ENCODE data around the gene DPEP1. TPM values are rescaled to one million over a fixed set of nuclear protein-coding genes. Genes with fewer than 3 reads are reported as not detected.
A peak's percentile ranks its signal among the peaks of the same experiment; 100 is the strongest.

DPEP1 gene
- total RNA-seq, 2 experiments from 2014 or later: not detected

GRCh38 chr16:89571636-89572035 lies 41.8 kb upstream of the DPEP1 start:
- no peaks in the 10 kb centered on the region for H3K36me3 ChIP-seq (ENCODE audit: insufficient read depth, low read length)
- H3K27ac ChIP-seq (ENCODE audit: low read depth in 1 of 2, low read length in 2 of 2): no peak overlapping the region
- peaks cover 11 to 14% of the 10 kb centered on the region in 2 experiments for H3K27me3 ChIP-seq (ENCODE audit: control insufficient read depth in 1 of 2, insufficient read depth in 2 of 2, low read length in 2 of 2)
- Mint-ChIP-seq H3K27me3 (peaks cover 17% of the 10 kb centered on the region), H3K36me3 (ENCODE audit: low read depth) (no peaks in the 10 kb centered on the region), H3K9me3 (no peaks in the 10 kb centered on the region), H3K4me1 (ENCODE audit: low read depth) (peaks cover 22% of the 10 kb centered on the region), H3K27ac (no peak overlapping the region), H3K4me3 (no peak overlapping the region)
- POLR2A ChIA-PET: interaction anchor here (0.8 kb wide), 1 partner anchor 10 kb away, joined by 4 read pairs; no protein-coding TSS in a partner anchor
- H3K4me1 ChIP-seq (ENCODE audit: insufficient read depth, low read length): peaks cover 34% of the 10 kb centered on the region
- peaks cover 0 to 7% of the 10 kb centered on the region in 2 experiments for H3K9me3 ChIP-seq (ENCODE audit: control insufficient read depth in 1 of 2, insufficient read depth in 1 of 2, low read length in 2 of 2)
- intact Hi-C loops (cut with DNase I, micrococcal nuclease): loop anchor here in 1 of 2 experiments (10.0 kb wide), 1 partner anchor 293 kb away; no protein-coding TSS in a partner anchor
- TF ChIP-seq CTCF (IDR thresholded peaks at IDR 0.05): no peak
- no peak overlapping the region for H3K4me3 ChIP-seq (ENCODE audit: low read length)
- ATAC-seq (ENCODE audit: poor library complexity) (no peak), DNase-seq (no peak)
- CTCF ChIA-PET: no interaction called here

- no peak overlapping the region for H3K27ac ChIP-seq (ENCODE audit: low read depth in 1 of 2, low read length in 2 of 2)
- POLR2A ChIA-PET: interaction anchor here (0.8 kb wide), 1 partner anchor 10 kb away, joined by 4 read pairs; no protein-coding TSS in a partner anchor
- Mint-ChIP-seq H3K27me3 (peaks cover 17% of the 10 kb centered on the region), H3K36me3 (ENCODE audit: low read depth) (no peaks in the 10 kb centered on the region), H3K9me3 (no peaks in the 10 kb centered on the region), H3K4me1 (ENCODE audit: low read depth) (peaks cover 22% of the 10 kb centered on the region), H3K4me3 (no peak overlapping the region), H3K27ac (peak overlapping the region; percentile 25)
- CTCF ChIA-PET: no interaction called here
- TF ChIP-seq CTCF (IDR thresholded peaks at IDR 0.05): no peak
- ATAC-seq (ENCODE audit: poor library complexity) (no peak), DNase-seq (no peak)
- no peaks in the 10 kb centered on the region for H3K36me3 ChIP-seq (ENCODE audit: insufficient read depth, low read length)
- H3K27me3 ChIP-seq (ENCODE audit: control insufficient read depth in 1 of 2, insufficient read depth in 2 of 2, low read length in 2 of 2): peaks cover 11 to 14% of the 10 kb centered on the region in 2 experiments
- no peak overlapping the region for H3K4me3 ChIP-seq (ENCODE audit: low read length)
- intact Hi-C loops (cut with DNase I, micrococcal nuclease): loop anchor here in 1 of 2 experiments (10.0 kb wide), 1 partner anchor 293 kb away; no protein-coding TSS in a partner anchor
- H3K9me3 ChIP-seq (ENCODE audit: control insufficient read depth in 1 of 2, insufficient read depth in 1 of 2, low read length in 2 of 2): peaks cover 0 to 7% of the 10 kb centered on the region in 2 experiments
- H3K4me1 ChIP-seq (ENCODE audit: insufficient read depth, low read length): peaks cover 34% of the 10 kb centered on the region
Observed at GRCh38 chr16:89572073-89572484, 41.4 kb upstream of the DPEP1 start.

- H3K36me3 Mint-ChIP-seq (ENCODE audit: low read depth): no peaks in the 10 kb centered on the region
- Histone ChIP-seq H3K9me3 (ENCODE audit: control insufficient read depth in 1 of 2, insufficient read depth in 1 of 2, low read length in 2 of 2) (peaks cover 0 to 7% of the 10 kb centered on the region in 2 experiments), H3K36me3 (ENCODE audit: insufficient read depth, low read length) (no peaks in the 10 kb centered on the region), H3K4me1 (ENCODE audit: insufficient read depth, low read length) (peaks cover 34% of the 10 kb centered on the region), H3K4me3 (ENCODE audit: low read length) (no peak overlapping the region), H3K27me3 (ENCODE audit: control insufficient read depth in 1 of 2, insufficient read depth in 2 of 2, low read length in 2 of 2) (peaks cover 11 to 14% of the 10 kb centered on the region in 2 experiments), H3K27ac (ENCODE audit: low read depth in 1 of 2, low read length in 2 of 2) (no peak overlapping the region)
- no peak overlapping the region for H3K27ac Mint-ChIP-seq
- ATAC-seq (ENCODE audit: poor library complexity): no peak
- no peaks in the 10 kb centered on the region for H3K9me3 Mint-ChIP-seq
- ChIA-PET POLR2A (interaction anchor here (0.8 kb wide), 1 partner anchor 11 kb away, joined by 4 read pairs; no protein-coding TSS in a partner anchor), CTCF (no interaction called here)
- H3K4me3 Mint-ChIP-seq: no peak overlapping the region
- DNase-seq: no peak
- intact Hi-C loops (cut with DNase I, micrococcal nuclease): loop anchor here in 1 of 2 experiments (10.0 kb wide), 1 partner anchor 292 kb away; no protein-coding TSS in a partner anchor
- no peak for TF ChIP-seq CTCF (IDR thresholded peaks at IDR 0.05)
- H3K27me3 Mint-ChIP-seq: peaks cover 20% of the 10 kb centered on the region
- peaks cover 18% of the 10 kb centered on the region for H3K4me1 Mint-ChIP-seq (ENCODE audit: low read depth)
Observed at GRCh38 chr16:89572485-89573205, 40.8 kb upstream of the DPEP1 start.

All from CD4-positive, alpha-beta T cell (primary cell).